ENCODE measurements around the gene KANK3. TPM values are rescaled to one million over a fixed set of nuclear protein-coding genes. Genes with fewer than 3 reads are reported as not detected.

KANK3 gene
- total RNA-seq, 1 experiment from 2014 or later = 0.37 TPM

DNA sequence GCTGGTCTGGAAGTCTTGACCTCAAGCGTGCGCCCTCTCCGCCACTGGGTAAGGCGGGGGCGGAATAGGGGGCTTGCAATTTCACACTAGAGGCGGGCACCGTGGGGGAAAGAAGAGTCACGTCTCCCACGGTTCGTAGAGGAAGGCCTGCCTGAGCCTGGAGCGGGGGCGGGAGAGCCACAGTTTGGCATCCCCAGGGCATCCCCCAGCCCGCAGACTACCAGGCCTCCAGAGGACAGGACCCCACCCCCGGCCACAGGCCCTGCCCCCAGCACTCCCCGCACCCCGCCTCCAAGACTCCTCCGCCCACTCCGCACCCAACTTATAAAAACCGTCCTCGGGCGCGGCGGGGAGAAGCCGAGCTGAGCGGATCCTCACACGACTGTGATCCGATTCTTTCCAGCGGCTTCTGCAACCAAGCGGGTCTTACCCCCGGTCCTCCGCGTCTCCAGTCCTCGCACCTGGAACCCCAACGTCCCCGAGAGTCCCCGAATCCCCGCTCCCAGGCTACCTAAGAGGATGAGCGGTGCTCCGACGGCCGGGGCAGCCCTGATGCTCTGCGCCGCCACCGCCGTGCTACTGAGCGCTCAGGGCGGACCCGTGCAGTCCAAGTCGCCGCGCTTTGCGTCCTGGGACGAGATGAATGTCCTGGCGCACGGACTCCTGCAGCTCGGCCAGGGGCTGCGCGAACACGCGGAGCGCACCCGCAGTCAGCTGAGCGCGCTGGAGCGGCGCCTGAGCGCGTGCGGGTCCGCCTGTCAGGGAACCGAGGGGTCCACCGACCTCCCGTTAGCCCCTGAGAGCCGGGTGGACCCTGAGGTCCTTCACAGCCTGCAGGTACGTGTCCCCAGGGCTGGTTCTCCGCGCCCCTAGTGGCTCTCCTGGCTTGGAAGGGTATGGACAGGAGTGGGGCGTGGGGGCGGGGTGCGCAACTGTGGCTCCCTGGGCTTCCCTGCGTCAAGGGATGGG is 21.0 kb upstream of the KANK3 start, which contains the start of gene ANGPTL4:
Gene ANGPTL4, plus strand, starts transcription at position 353 of the 969 bp plus-strand sequence. Its CDS starts 167 bp downstream, at position 520.
- H3K36me3 ChIP-seq (ENCODE audit: low read depth) = no peaks in the 10 kb centered on the region
- peaks cover 37% of the 10 kb centered on the region for H3F3A ChIP-seq (ENCODE audit: insufficient read depth, low read depth)
- BruUV-seq (replicated peaks) = TSS peak; percentile 24
- H3K4me2 ChIP-seq = peak within 1 kb of the TSS; percentile 8; the same call in 1 of the 2 replicates
- no peaks in the 10 kb centered on the region for H3K9me2 ChIP-seq (ENCODE audit: insufficient read depth)
- intact Hi-C loops (cut with micrococcal nuclease; ENCODE audit: unreplicated experiment) = loop anchor here (2.0 to 10.0 kb wide), 2 partner anchors 27 to 91 kb away; partner anchors contain the start of gene RAB11B
- H3K79me2 ChIP-seq (ENCODE audit: low read depth) = no peaks in the 10 kb centered on the region
- ChIA-PET POLR2A (ENCODE audit: unreplicated experiment) (no interaction called here), CTCF (interaction anchor here (0.7 kb wide), 1 partner anchor 1826 kb away, joined by 7 read pairs; no protein-coding TSS in a partner anchor)
- H3K27me3 ChIP-seq (ENCODE audit: insufficient read depth, low read depth) = no peaks in the 10 kb centered on the region
- no peak within 1 kb of the TSS for H2AFZ ChIP-seq
- peak within 1 kb of the TSS; percentile 75 for H3K27ac ChIP-seq
- TF ChIP-seq, protein P1, sequence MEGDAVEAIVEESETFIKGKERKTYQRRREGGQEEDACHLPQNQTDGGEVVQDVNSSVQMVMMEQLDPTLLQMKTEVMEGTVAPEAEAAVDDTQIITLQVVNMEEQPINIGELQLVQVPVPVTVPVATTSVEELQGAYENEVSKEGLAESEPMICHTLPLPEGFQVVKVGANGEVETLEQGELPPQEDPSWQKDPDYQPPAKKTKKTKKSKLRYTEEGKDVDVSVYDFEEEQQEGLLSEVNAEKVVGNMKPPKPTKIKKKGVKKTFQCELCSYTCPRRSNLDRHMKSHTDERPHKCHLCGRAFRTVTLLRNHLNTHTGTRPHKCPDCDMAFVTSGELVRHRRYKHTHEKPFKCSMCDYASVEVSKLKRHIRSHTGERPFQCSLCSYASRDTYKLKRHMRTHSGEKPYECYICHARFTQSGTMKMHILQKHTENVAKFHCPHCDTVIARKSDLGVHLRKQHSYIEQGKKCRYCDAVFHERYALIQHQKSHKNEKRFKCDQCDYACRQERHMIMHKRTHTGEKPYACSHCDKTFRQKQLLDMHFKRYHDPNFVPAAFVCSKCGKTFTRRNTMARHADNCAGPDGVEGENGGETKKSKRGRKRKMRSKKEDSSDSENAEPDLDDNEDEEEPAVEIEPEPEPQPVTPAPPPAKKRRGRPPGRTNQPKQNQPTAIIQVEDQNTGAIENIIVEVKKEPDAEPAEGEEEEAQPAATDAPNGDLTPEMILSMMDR (conservative IDR thresholded peaks at IDR 0.05) = no peak
- TF ChIP-seq EZH2 (IDR thresholded peaks at IDR 0.05; ENCODE audit: low read depth) = no peak
- peaks cover 57% of the 10 kb centered on the region for H3K4me1 ChIP-seq (replicated peaks; ENCODE audit: insufficient read depth)
- no peak within 1 kb of the TSS for H3K4me3 ChIP-seq
- no peaks in the 10 kb centered on the region for H3K9me3 ChIP-seq (ENCODE audit: insufficient read depth, low read depth)
- no peaks in the 10 kb centered on the region for H4K20me1 ChIP-seq (ENCODE audit: insufficient read depth)
- DNase-seq = peak in 1 of 2 experiments; percentile 33

DNA sequence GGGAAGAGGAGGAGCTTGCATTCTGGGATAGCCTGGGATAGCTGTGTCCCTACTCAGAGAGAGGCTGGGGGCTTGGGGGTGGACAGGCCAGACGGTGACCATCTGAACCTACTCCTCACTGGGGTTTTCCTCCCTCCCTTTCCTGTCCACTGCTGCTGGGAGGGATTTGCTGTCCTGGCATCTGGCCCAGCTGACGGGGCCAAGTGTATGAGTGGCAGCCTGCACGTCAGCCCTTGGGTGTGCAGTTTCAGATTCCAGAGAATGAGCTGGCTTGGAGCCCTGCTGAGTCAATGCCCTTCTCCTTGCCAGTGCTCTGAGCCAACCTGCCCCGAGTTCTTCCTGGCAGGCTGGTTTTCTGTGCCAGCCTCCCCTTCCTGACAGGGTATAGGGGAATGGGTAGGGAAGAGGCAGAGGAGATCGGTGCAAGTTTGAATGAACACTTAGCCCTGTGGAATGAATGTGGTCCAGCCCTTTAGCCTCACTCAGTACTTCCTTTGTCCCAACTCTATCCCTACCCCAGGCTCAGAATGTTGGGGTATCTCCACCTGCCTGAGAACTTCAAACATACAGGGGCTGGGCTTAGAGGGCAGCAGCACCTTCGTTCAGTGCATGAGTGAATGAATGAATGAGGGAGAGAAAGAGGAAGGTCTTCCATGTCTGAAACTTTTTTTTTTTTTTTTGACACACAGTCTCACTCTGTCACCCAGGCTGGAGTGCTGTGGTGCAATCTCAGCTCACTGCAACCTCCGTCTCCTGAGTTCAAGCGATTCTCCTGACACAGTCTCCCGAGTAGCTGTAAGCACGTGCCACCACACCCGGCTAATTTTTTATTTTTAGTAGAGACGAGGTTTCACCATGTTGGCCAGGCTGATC is 19.1 kb upstream of the KANK3 start:
- H3K4me3 ChIP-seq = no peak overlapping the region
- H3K4me2 ChIP-seq = peak overlapping the region; percentile 62
- no peaks in the 10 kb centered on the region for H4K20me1 ChIP-seq (ENCODE audit: insufficient read depth)
- H3K9me3 ChIP-seq (ENCODE audit: insufficient read depth, low read depth) = no peaks in the 10 kb centered on the region
- CTCF ChIA-PET = interaction anchor here (0.6 to 1.0 kb wide), 2 partner anchors 51 to 144 kb away, joined by 4 read pairs; partner anchors contain the start of gene MARCHF2
- DNase-seq = peak; percentile 93 to 98
- H2AFZ ChIP-seq = no peak overlapping the region
- H3K79me2 ChIP-seq (ENCODE audit: low read depth) = no peaks in the 10 kb centered on the region
- no TSS peak for BruUV-seq (replicated peaks)
- no peak for TF ChIP-seq EZH2 (IDR thresholded peaks at IDR 0.05; ENCODE audit: low read depth)
- TF ChIP-seq, protein P1 (conservative IDR thresholded peaks at IDR 0.05) = no peak
- no peaks in the 10 kb centered on the region for H3K36me3 ChIP-seq (ENCODE audit: low read depth)
- intact Hi-C loops (cut with micrococcal nuclease; ENCODE audit: unreplicated experiment) = loop anchor here (2.0 to 10.0 kb wide), 2 partner anchors 29 to 93 kb away; partner anchors contain the start of gene RAB11B
- no peaks in the 10 kb centered on the region for H3K27me3 ChIP-seq (ENCODE audit: insufficient read depth, low read depth)
- no peaks in the 10 kb centered on the region for H3K9me2 ChIP-seq (ENCODE audit: insufficient read depth)
- H3K4me1 ChIP-seq (replicated peaks; ENCODE audit: insufficient read depth) = peaks cover 53% of the 10 kb centered on the region
- peaks cover 35% of the 10 kb centered on the region for H3F3A ChIP-seq (ENCODE audit: insufficient read depth, low read depth)
- H3K27ac ChIP-seq = peak overlapping the region; percentile 75
- POLR2A ChIA-PET (ENCODE audit: unreplicated experiment) = interaction anchor here (1.1 kb wide), 1 partner anchor 29 kb away, joined by 4 read pairs; no protein-coding TSS in a partner anchor

DNA sequence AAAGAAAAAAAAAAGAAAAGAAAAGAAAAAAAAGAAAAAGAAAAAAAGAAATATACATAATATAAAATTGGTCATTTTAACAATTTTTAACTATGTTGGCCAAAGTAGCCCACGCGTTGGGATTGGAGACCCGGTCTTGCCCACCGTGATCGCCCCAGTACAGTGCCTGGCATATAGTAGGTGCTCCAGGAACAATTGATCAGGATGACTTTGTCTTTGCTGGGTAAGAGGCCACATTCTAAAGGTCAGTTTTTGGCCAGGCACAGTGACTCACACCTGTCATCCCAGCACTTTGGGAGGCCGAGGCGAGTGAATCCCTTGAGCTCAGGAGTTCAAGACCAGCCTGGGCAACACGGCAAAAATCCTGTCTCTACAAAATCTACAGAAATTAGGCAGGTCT is 17.1 kb upstream of the KANK3 start:
- BruUV-seq (replicated peaks) = no TSS peak
- intact Hi-C loops (cut with micrococcal nuclease; ENCODE audit: unreplicated experiment) = loop anchor here (10.0 kb wide), 1 partner anchor 95 kb away; no protein-coding TSS in a partner anchor

More for the DNA sequence above, 17.1 kb upstream of the KANK3 start:
- no peak overlapping the region for H2AFZ ChIP-seq
- H3K9me3 ChIP-seq (ENCODE audit: insufficient read depth, low read depth) = no peaks in the 10 kb centered on the region
- no peaks in the 10 kb centered on the region for H3K79me2 ChIP-seq (ENCODE audit: low read depth)
- no peaks in the 10 kb centered on the region for H3K27me3 ChIP-seq (ENCODE audit: insufficient read depth, low read depth)
- H3K4me3 ChIP-seq = no peak overlapping the region
- no peak overlapping the region for H3K4me2 ChIP-seq
- no peaks in the 10 kb centered on the region for H3K36me3 ChIP-seq (ENCODE audit: low read depth)
- POLR2A ChIA-PET (ENCODE audit: unreplicated experiment) = no interaction called here
- H4K20me1 ChIP-seq (ENCODE audit: insufficient read depth) = no peaks in the 10 kb centered on the region
- H3K27ac ChIP-seq = no peak overlapping the region
- TF ChIP-seq, protein P1 (conservative IDR thresholded peaks at IDR 0.05) = no peak
- TF ChIP-seq EZH2 (IDR thresholded peaks at IDR 0.05; ENCODE audit: low read depth) = no peak
- H3F3A ChIP-seq (ENCODE audit: insufficient read depth, low read depth) = peaks cover 41% of the 10 kb centered on the region
- DNase-seq = no peak
- peaks cover 63% of the 10 kb centered on the region for H3K4me1 ChIP-seq (replicated peaks; ENCODE audit: insufficient read depth)
- H3K9me2 ChIP-seq (ENCODE audit: insufficient read depth) = no peaks in the 10 kb centered on the region
- CTCF ChIA-PET = no interaction called here

Data from PC-9 (cell line).